ENCODE results near the gene MB21D2. TPM values are rescaled to one million over a fixed set of nuclear protein-coding genes. Genes with fewer than 3 reads are reported as not detected.

Gene MB21D2
- polyA plus RNA-seq, 2 donors: 0.61 to 1.6 TPM

- peaks cover 0 to 2% of the 10 kb centered on the region in 2 donors for H3K4me1 ChIP-seq (ENCODE audit: control insufficient read depth in 2 of 2, insufficient read depth in 2 of 2, low read length in 1 of 2)
- no peak overlapping the region for H3K4me3 ChIP-seq (ENCODE audit: low read depth in 1 of 2, low read length in 2 of 2)
- no peaks in the 10 kb centered on the region for H3K27me3 ChIP-seq (ENCODE audit: control insufficient read depth in 1 of 2, insufficient read depth in 2 of 2, low read length in 2 of 2)
- H3K36me3 ChIP-seq (ENCODE audit: control insufficient read depth in 2 of 2, insufficient read depth in 2 of 2, low read length in 1 of 2): no peaks in the 10 kb centered on the region
- WGBS, 2 donors: 93 to 96% methylated on average over 2 of the region's 2 CpGs
- H3K9me3 ChIP-seq (ENCODE audit: control insufficient read depth in 2 of 2, insufficient read depth in 1 of 2, low read depth in 1 of 2, low read length in 1 of 2): no peaks in the 10 kb centered on the region
- H3K27ac ChIP-seq (ENCODE audit: low read depth in 2 of 2, low read length in 1 of 2): no peak overlapping the region
Measured at GRCh38 chr3:192821161-192821560, 96.5 kb downstream of the MB21D2 start.

- Histone ChIP-seq H3K4me1 (ENCODE audit: control insufficient read depth in 2 of 2, insufficient read depth in 2 of 2, low read length in 1 of 2) (peaks cover 0 to 2% of the 10 kb centered on the region in 2 donors), H3K27me3 (ENCODE audit: control insufficient read depth in 1 of 2, insufficient read depth in 2 of 2, low read length in 2 of 2) (no peaks in the 10 kb centered on the region), H3K9me3 (ENCODE audit: control insufficient read depth in 2 of 2, insufficient read depth in 1 of 2, low read depth in 1 of 2, low read length in 1 of 2) (no peaks in the 10 kb centered on the region), H3K36me3 (ENCODE audit: control insufficient read depth in 2 of 2, insufficient read depth in 2 of 2, low read length in 1 of 2) (no peaks in the 10 kb centered on the region), H3K4me3 (ENCODE audit: low read depth in 1 of 2, low read length in 2 of 2) (no peak overlapping the region), H3K27ac (ENCODE audit: low read depth in 2 of 2, low read length in 1 of 2) (no peak overlapping the region)
- WGBS, 2 donors: 80 to 94% methylated on average over 5 of the region's 5 CpGs
Measured at GRCh38 chr3:192820161-192820560, 97.5 kb downstream of the MB21D2 start.

GRCh38 chr3:192819001-192819569, 98.6 kb downstream of the MB21D2 start:
- Histone ChIP-seq H3K27ac (ENCODE audit: low read depth in 2 of 2, low read length in 1 of 2) (no peak overlapping the region), H3K36me3 (ENCODE audit: control insufficient read depth in 2 of 2, insufficient read depth in 2 of 2, low read length in 1 of 2) (no peaks in the 10 kb centered on the region), H3K27me3 (ENCODE audit: control insufficient read depth in 1 of 2, insufficient read depth in 2 of 2, low read length in 2 of 2) (no peaks in the 10 kb centered on the region), H3K4me3 (ENCODE audit: low read depth in 1 of 2, low read length in 2 of 2) (no peak overlapping the region), H3K9me3 (ENCODE audit: control insufficient read depth in 2 of 2, insufficient read depth in 1 of 2, low read depth in 1 of 2, low read length in 1 of 2) (no peaks in the 10 kb centered on the region), H3K4me1 (ENCODE audit: control insufficient read depth in 2 of 2, insufficient read depth in 2 of 2, low read length in 1 of 2) (peaks cover 0 to 2% of the 10 kb centered on the region in 2 donors)
- 46 to 50% methylated on average over 7 of the region's 7 CpGs for WGBS, 2 donors

DNA sequence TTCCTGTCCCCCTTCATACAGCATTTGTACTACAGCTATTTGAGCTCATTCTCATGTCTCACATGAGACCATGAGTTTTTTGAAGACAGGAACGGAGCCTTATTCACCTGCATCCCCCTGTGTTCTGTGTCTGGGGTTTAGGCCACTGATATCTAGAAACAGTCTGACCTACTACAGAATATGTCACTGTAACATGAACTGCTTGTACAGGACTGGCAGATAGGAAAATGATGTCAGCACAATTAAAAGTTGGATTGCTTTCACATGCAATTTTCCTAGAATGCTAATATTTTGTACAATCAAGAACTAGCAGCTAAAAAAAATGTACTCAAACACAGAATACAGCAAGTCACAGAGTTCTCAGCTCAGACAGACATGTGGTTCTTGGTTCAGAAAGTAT, 99.5 kb downstream of the MB21D2 start:
- Histone ChIP-seq H3K4me1 (ENCODE audit: control insufficient read depth in 2 of 2, insufficient read depth in 2 of 2, low read length in 1 of 2) (peaks cover 0 to 2% of the 10 kb centered on the region in 2 donors), H3K4me3 (ENCODE audit: low read depth in 1 of 2, low read length in 2 of 2) (no peak overlapping the region), H3K36me3 (ENCODE audit: control insufficient read depth in 2 of 2, insufficient read depth in 2 of 2, low read length in 1 of 2) (no peaks in the 10 kb centered on the region), H3K9me3 (ENCODE audit: control insufficient read depth in 2 of 2, insufficient read depth in 1 of 2, low read depth in 1 of 2, low read length in 1 of 2) (no peaks in the 10 kb centered on the region), H3K27me3 (ENCODE audit: control insufficient read depth in 1 of 2, insufficient read depth in 2 of 2, low read length in 2 of 2) (no peaks in the 10 kb centered on the region), H3K27ac (ENCODE audit: low read depth in 2 of 2, low read length in 1 of 2) (no peak overlapping the region)
- WGBS, 2 donors: 90 to 92% methylated on average over 1 of the region's 1 CpG

DNA sequence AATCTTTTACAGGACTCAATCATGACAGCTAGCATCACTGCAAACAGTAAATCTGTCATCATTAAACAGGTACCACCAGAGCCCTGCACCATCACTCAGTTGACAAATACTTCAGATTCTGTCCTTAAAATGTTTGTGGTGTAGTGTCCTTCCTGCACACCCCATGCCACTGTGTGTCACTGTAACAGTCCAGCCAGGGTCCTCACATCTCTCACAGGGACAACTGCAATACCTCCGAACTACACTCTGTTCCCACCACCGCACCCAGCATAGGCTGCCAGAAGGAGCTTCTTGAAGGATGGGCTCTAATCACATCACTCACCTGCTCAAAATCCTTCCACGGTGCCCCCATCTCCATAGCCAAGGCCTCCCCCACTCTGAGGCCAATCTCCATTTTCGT, 100.2 kb downstream of the MB21D2 start:
- Histone ChIP-seq H3K9me3 (ENCODE audit: control insufficient read depth in 2 of 2, insufficient read depth in 1 of 2, low read depth in 1 of 2, low read length in 1 of 2) (no peaks in the 10 kb centered on the region), H3K4me1 (ENCODE audit: control insufficient read depth in 2 of 2, insufficient read depth in 2 of 2, low read length in 1 of 2) (peaks cover 0 to 2% of the 10 kb centered on the region in 2 donors), H3K36me3 (ENCODE audit: control insufficient read depth in 2 of 2, insufficient read depth in 2 of 2, low read length in 1 of 2) (no peaks in the 10 kb centered on the region), H3K4me3 (ENCODE audit: low read depth in 1 of 2, low read length in 2 of 2) (no peak overlapping the region), H3K27ac (ENCODE audit: low read depth in 2 of 2, low read length in 1 of 2) (no peak overlapping the region), H3K27me3 (ENCODE audit: control insufficient read depth in 1 of 2, insufficient read depth in 2 of 2, low read length in 2 of 2) (no peaks in the 10 kb centered on the region)
- WGBS, 2 donors: 91% methylated on average over 4 of the region's 4 CpGs

GRCh38 chr3:192817053-192817452, 100.6 kb downstream of the MB21D2 start:
- Histone ChIP-seq H3K4me1 (ENCODE audit: control insufficient read depth in 2 of 2, insufficient read depth in 2 of 2, low read length in 1 of 2) (peaks cover 0 to 2% of the 10 kb centered on the region in 2 donors), H3K9me3 (ENCODE audit: control insufficient read depth in 2 of 2, insufficient read depth in 1 of 2, low read depth in 1 of 2, low read length in 1 of 2) (no peaks in the 10 kb centered on the region), H3K27me3 (ENCODE audit: control insufficient read depth in 1 of 2, insufficient read depth in 2 of 2, low read length in 2 of 2) (no peaks in the 10 kb centered on the region), H3K36me3 (ENCODE audit: control insufficient read depth in 2 of 2, insufficient read depth in 2 of 2, low read length in 1 of 2) (no peaks in the 10 kb centered on the region), H3K4me3 (ENCODE audit: low read depth in 1 of 2, low read length in 2 of 2) (no peak overlapping the region), H3K27ac (ENCODE audit: low read depth in 2 of 2, low read length in 1 of 2) (no peak overlapping the region)
- WGBS, 2 donors: 65 to 77% methylated on average over 1 of the region's 1 CpG

- Histone ChIP-seq H3K4me1 (ENCODE audit: control insufficient read depth in 2 of 2, insufficient read depth in 2 of 2, low read length in 1 of 2) (peaks cover 0 to 2% of the 10 kb centered on the region in 2 donors), H3K4me3 (ENCODE audit: low read depth in 1 of 2, low read length in 2 of 2) (no peak overlapping the region), H3K9me3 (ENCODE audit: control insufficient read depth in 2 of 2, insufficient read depth in 1 of 2, low read depth in 1 of 2, low read length in 1 of 2) (no peaks in the 10 kb centered on the region), H3K27me3 (ENCODE audit: control insufficient read depth in 1 of 2, insufficient read depth in 2 of 2, low read length in 2 of 2) (no peaks in the 10 kb centered on the region), H3K27ac (ENCODE audit: low read depth in 2 of 2, low read length in 1 of 2) (no peak overlapping the region), H3K36me3 (ENCODE audit: control insufficient read depth in 2 of 2, insufficient read depth in 2 of 2, low read length in 1 of 2) (no peaks in the 10 kb centered on the region)
- WGBS, 2 donors: 72 to 78% methylated on average over 4 of the region's 4 CpGs
Measured at GRCh38 chr3:192816351-192816750, 101.3 kb downstream of the MB21D2 start.

GRCh38 chr3:192812743-192813383, 104.8 kb downstream of the MB21D2 start:
- WGBS, 2 donors: 11 to 17% methylated on average over 4 of the region's 4 CpGs
- Histone ChIP-seq H3K9me3 (ENCODE audit: control insufficient read depth in 2 of 2, insufficient read depth in 1 of 2, low read depth in 1 of 2, low read length in 1 of 2) (no peaks in the 10 kb centered on the region), H3K4me1 (ENCODE audit: control insufficient read depth in 2 of 2, insufficient read depth in 2 of 2, low read length in 1 of 2) (peaks cover 0 to 2% of the 10 kb centered on the region in 2 donors), H3K4me3 (ENCODE audit: low read depth in 1 of 2, low read length in 2 of 2) (no peak overlapping the region), H3K27me3 (ENCODE audit: control insufficient read depth in 1 of 2, insufficient read depth in 2 of 2, low read length in 2 of 2) (no peaks in the 10 kb centered on the region), H3K36me3 (ENCODE audit: control insufficient read depth in 2 of 2, insufficient read depth in 2 of 2, low read length in 1 of 2) (no peaks in the 10 kb centered on the region), H3K27ac (ENCODE audit: low read depth in 2 of 2, low read length in 1 of 2) (no peak overlapping the region)

DNA sequence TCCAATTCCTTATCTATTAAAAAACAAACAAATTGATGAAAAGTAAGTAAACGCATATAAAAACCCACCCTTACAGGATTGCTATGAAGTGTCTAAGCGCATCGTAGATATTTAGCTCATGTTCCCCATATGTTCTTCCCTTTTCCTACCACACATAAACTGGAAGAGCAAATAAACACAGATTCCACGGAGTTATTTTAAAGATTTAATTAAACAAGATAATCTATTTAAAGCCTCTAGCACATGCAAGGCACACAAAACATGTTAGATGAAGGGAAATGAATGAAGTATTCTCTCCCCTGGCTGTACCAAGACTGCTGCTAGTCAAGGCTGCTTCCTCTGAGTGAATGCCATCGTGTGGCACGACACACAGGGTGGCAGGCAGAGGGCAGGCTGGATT, 111.9 kb downstream of the MB21D2 start:
- no peaks in the 10 kb centered on the region for H3K36me3 ChIP-seq (ENCODE audit: control insufficient read depth in 2 of 2, insufficient read depth in 2 of 2, low read length in 1 of 2)
- H3K4me3 ChIP-seq (ENCODE audit: low read depth in 1 of 2, low read length in 2 of 2): no peak overlapping the region
- no peaks in the 10 kb centered on the region for H3K4me1 ChIP-seq (ENCODE audit: control insufficient read depth in 2 of 2, insufficient read depth in 2 of 2, low read length in 1 of 2)

DNA sequence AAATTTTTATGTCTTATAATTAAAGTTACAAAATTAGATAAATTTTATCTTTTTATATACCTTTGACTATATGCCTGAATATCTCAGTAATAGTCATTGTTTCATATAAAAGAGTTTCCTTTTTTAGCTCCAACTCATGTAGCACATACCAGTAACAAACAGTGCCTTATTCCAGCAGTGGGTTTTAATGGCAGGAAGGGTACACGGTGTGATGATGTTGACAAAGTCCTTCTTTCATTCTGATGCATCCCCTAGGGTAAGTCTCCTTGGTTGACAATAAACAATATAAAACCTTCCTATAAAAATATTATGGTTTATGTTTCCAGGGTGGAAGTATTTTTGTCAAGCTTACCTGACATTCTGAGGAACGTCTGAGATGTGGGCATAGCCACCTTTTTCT, 113.2 kb downstream of the MB21D2 start:
- no peaks in the 10 kb centered on the region for H3K4me1 ChIP-seq (ENCODE audit: control insufficient read depth in 2 of 2, insufficient read depth in 2 of 2, low read length in 1 of 2)
- H3K27ac ChIP-seq (ENCODE audit: low read depth in 2 of 2, low read length in 1 of 2): no peak overlapping the region
- H3K9me3 ChIP-seq (ENCODE audit: control insufficient read depth in 2 of 2, insufficient read depth in 1 of 2, low read depth in 1 of 2, low read length in 1 of 2): no peaks in the 10 kb centered on the region
- no peak overlapping the region for H3K4me3 ChIP-seq (ENCODE audit: low read depth in 1 of 2, low read length in 2 of 2)
- H3K36me3 ChIP-seq (ENCODE audit: control insufficient read depth in 2 of 2, insufficient read depth in 2 of 2, low read length in 1 of 2): no peaks in the 10 kb centered on the region
- 72 to 76% methylated on average over 2 of the region's 2 CpGs for WGBS, 2 donors
- H3K27me3 ChIP-seq (ENCODE audit: control insufficient read depth in 1 of 2, insufficient read depth in 2 of 2, low read length in 2 of 2): no peaks in the 10 kb centered on the region

More for the DNA sequence above, 111.9 kb downstream of the MB21D2 start:
- WGBS, 2 donors: 87 to 88% methylated on average over 6 of the region's 6 CpGs
- Histone ChIP-seq H3K9me3 (ENCODE audit: control insufficient read depth in 2 of 2, insufficient read depth in 1 of 2, low read depth in 1 of 2, low read length in 1 of 2) (no peaks in the 10 kb centered on the region), H3K27ac (ENCODE audit: low read depth in 2 of 2, low read length in 1 of 2) (no peak overlapping the region), H3K27me3 (ENCODE audit: control insufficient read depth in 1 of 2, insufficient read depth in 2 of 2, low read length in 2 of 2) (no peaks in the 10 kb centered on the region)
